Measurements from ENCODE around the gene SLC6A1.

SLC6A1 gene

DNA sequence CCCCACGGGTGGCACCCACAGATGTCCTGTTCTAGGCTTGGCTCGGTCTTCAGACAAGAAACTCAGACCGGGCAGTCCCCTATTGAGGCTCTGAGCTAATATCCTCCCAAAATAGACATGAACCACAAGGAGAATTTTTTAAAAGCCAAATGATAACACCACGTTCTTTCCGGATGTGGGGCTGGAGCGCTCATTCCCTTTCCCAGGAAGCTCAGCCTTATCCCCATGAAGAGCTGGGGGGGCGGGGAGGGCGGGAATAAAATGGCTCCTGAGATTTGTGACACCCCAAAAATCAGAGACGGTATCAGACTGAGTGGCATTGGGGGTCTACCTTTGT is 1.1 kb downstream of the SLC6A1 start:
- no peak for DNase-seq (ENCODE audit: low read depth)

DNA sequence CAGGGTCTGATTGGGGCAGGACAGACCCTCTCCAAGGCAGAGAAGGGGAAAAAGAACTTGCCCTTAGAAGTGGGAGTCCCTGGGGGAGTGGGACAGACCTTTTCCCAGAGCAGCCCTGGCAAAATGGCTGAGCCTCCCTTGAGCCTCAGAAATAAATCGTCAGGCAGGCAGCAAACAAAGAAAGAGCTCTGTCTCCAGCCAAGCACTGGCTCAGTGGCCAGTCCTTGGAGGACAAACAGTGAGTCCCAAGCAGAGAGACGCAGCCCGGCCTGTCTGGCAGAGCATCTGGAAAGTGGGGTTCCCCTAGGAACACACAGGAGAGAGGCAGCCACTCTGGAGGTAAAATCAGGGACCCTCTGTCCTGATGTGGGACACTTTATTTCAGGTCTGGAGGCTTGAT is 1.8 kb downstream of the SLC6A1 start:
- DNase-seq (ENCODE audit: low read depth): no peak

DNA sequence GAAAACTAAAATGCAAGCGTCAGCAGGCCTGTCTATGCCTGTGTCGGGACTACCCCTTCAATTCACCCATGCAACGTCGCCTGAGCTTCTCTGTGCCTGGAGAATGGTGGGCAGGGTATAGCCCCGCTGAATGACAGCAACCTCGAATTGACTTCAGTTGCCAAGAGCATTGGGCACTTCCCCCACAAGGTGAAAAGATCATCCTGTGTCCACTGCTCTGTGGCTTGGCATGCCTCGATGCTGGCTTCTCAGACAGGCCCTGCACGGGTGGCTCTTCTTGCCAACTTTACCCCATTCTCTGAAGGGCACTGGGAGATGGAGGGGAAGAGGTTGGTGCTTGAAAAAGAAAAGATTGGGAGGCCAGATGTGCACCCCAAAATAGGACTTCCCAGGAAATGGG is 3.3 kb downstream of the SLC6A1 start:
- no peak for DNase-seq (ENCODE audit: low read depth)

DNA sequence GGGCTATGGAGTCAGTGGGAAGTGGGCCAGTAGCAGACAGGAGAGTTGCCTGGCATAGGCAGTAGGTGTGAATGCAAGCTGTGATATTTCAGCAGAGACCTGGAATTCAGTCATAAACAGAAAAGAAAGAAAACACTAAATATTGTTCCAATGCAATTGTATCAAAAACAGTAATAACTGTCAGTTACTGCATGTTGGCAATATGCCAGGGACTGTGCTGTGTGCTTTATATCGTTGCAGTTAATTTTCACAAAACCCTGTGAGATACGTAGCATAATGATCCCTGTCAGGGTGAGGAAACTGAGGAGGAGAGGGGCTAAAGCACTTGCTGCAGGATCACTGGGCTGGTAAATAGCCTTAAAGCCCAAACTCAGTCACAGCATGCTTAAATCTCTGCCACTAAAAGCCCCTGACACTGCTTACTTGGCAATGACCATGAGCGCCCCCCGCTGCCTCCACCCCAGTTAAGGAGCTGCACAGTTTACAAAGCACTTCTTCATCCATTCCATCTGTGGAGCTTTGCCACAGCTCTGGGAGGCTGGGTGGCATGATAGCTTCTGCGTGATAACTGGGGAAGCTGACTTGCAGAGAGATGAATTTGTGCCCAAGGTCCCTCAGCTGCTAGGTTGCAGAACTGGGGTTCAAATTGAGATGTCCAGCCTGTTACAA is 3.9 kb downstream of the SLC6A1 start:
- no peak for DNase-seq (ENCODE audit: low read depth)

DNA sequence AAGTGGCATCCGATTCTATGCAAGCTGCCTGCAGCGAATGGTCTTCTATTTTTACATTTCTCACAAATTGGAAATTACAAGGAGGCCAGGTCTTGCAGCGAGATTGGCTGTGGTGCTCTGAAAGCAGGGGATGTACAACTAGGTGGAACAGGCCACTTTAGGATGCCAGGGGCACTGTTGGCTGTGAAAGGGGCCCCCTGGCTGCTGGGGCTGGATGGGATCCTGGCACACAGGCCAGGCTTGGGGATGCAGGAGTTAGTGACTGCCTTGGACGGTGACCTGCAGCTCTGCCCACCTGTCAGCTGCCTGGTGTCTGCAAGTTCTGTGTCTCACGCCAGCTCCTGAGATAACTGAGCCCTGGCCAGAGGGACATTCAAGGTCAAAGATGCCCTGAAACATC is 4.6 kb downstream of the SLC6A1 start:
- DNase-seq (ENCODE audit: low read depth): no peak

DNA sequence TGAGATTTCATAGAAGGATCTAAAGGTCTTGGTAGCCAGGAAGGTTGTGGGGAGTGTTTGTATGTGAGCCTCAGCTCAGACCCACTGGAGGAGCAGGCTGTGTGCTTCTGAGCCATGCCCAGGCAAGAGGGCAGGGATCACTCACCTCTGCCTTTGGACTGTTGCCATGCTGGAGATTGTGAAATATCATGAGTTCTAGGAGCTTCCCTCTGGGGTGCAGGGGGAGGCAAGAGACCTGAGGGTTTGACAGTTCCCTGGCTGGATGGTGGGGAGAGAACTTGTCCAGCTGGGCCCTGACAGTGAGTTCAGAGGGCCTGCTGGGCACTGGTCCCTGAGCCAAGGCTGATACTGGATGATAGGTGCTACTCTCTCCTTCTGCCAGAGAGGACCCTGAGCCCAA is 6.0 kb downstream of the SLC6A1 start:
- no peak for DNase-seq (ENCODE audit: low read depth)

DNA sequence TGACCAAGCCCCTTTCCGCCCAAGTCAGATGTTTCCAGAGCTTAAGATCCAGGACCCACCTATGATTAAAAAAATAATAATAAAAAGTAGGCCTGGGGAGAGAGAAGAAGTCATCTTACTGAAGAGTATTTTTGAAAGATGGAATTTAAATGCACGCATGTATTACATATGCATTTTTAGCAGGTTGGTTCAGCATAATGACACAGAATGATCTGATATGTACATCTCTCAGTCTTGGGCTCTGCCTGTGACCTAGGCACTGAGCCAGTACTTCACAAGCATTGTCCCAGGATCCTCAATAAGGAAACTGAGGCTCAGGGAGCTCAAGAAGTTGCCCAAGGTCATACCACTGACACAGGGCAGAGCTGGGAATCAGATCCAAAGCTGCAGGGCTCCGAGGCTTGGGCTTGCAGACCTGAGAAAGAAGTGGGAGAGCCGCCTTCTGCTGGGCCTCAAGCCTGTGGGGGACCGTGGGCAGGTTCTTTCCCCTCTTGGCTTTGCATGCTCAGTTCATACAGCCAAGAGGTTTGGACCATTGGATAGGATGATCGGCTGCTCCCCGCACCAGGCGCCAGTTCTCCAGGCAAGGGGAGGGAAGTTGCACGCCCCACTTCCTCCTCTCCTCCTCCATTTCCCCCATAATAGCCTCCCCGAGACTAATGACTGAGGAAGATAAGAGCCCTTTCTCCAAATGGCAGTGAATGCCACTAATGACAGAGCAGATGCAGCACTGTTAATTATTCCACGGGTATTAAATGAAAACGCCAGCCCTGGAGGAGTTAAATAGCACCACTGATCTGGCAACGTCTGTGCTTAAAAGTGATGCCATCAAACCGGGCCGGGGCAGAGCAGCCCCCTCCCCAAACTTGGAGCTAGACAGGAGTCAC is 6.9 kb downstream of the SLC6A1 start:
- no peak for DNase-seq (ENCODE audit: low read depth)

DNA sequence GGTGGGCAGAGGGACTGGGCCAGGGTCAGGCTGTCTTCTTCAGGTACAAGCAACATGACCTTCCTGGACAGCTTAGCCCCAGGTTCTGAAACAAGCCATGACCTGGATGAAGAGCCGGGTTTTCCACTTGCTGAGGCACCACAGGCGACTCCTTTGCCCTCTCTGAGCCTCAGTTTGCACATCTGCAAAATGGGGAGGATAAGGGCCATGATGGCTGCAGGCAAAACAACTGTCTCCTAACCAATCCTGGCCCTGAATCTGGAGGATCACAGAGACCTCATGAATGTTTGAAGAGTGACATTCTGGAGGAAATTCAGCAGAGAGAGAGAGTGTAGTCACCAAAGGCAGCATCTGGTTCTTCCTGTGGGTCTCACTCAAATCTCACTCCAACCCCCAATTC is 8.0 kb downstream of the SLC6A1 start:
- no peak for DNase-seq (ENCODE audit: low read depth)

DNA sequence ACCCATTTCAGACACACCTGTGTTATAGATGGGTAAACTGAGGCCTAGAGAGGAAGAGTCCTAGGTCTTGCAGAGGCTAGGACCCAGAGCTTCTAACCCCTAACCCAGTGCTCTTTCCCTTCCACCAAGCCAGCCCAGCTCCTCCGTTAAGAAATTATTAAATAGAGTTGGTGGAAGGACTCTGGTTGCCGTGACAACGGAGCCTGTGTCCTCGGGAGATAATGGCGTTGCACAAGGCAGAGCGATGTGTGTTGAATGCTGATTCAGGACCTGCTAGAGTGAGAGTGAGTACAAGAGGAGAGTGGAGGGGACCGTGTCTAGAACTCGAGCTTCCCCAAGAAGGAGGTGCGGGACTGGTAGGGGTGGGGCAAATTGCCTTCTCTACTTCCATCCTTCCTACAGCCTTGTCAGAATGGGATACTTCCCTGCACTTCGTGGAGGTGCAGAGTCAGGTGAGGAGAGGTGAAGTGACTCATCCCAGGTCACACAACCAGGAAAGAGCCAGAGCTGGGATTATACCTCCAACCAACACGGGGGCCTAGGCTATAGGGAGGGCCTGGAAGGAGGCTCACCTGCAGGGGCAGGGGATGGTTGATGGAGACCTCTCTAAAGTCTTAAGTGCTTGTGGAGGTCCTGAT is 8.6 kb downstream of the SLC6A1 start:
- DNase-seq (ENCODE audit: low read depth): no peak

DNA sequence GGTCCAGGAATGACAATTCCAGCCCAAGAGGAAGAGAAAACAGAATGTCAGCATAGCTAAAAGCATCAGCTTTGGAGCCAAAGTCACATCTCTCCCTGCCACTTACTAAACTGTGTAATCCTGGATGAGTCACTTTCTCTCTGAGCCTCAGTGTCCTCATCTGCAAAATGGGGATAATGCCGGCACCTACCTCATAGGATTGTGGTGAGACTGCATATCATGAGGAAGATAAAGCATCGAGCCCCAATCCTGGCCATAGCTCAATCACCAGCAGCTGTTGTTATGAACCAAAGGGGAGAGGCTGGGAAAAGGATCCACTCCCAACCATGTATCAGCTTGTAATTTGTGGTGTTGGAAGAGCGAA is 9.1 kb downstream of the SLC6A1 start:
- DNase-seq (ENCODE audit: low read depth): no peak

DNA sequence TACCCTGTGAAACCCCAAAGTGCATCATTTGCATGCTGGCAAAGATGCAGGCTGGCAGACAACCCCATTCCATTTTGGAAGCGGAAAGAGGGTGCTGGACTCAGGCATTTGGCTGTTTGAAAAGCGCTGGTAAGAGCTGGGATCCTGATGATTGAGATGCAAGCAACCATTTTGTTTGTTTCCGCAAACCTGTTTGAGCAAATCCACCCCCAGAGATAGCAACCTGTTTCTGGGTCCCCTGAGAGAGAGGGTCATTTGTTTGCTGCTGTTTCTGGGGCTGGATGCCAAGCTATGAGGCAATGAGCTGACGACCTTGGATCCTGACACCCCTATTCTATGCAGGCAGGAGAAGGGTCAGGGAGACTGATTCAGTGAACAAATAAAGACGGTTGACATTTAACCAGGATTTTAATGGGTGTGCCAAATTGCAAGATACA is 9.8 kb downstream of the SLC6A1 start:
- no peak for DNase-seq (ENCODE audit: low read depth)

DNA sequence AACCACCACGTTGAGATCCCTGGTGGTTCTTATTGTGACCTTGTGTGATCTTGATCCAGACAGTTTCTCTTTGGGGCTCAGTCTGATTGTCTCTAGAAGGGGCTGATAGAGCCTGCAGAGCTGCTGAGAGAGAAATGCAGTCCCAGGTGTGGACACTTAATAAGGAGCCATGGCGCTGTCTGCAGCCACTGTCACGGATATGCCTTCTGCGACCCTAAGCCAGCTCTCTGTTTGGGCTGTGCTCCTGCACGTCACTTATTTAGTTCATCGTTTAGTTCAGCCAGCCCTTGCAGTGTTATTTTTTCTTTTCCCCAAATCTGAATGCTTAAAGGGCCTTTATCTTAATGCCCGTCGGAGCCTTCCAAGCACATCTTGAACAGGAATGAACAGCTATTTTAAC is 12.0 kb downstream of the SLC6A1 start:
- DNase-seq (ENCODE audit: low read depth): no peak

DNA sequence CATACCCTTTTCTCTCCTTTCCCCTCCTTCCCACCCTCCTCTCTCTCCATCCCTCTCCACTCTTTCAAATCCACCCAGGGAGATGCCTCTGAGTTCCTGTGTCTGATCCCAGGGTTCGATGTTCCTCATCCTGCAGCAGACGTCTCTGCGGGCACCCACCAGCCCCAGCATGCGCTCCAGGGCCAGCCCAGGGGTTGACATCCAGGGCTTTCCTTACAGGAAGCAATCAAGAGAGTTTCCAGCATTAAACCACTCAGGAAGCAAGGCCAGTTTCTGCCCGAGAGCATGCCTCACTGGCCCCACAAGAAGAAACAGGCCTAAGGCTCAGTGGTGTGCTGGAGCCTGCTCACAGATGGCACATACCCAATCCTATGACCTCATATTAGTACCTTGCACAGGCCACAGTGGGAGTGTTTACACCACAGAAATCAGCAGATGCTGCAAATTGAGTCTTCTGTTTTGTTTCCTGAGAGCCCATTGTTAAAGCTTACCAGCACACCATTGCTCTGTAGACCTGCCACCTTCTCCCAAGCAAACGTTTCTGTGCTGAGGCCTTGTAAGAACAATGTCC is 13.2 kb downstream of the SLC6A1 start:
- DNase-seq (ENCODE audit: low read depth): no peak

DNA sequence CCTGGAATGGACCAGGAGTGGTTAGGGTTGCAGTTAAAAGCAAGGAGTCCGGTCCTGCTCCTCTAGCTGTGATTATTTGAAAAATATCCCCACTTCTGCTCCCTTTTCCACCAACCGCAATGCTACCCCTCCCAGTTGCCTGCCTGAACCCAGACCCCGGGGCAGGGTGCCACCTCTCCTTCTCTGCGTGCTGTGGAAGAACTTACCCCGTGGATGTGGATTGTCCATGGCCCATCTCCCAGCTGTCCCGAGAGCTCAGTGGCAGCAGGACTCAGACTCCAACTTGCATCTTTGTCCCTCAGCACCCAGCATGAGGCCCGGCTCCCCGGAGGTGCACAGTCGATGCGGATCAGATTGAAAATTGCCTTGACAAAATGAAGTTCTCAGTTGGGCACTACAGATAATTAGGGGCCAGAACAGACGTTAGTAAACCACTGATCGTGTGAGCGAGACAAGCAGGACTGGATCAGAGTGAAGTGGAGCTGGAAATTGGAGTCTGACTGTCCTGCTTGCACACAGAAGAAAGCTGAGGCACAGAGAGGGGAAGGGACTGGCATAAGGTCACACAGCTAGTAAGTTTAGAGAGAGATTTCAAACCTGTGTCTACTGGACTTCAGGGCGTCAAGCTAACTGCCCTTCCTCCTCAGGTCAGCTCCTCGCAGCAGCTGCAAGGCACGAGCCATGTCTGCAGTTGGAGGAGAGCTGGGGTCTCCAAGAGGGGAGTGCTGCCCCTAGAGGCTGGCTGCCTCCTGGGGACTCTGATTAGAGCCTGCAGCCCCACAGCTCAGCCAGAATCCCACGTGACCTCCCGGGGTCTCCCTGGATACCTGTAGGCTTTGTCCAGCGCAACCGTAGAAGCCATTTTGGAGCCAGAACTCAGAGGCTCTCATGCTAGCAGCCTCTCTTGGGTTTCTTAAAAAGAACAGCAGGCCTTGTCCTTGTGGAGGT is 14.7 kb downstream of the SLC6A1 start:
- DNase-seq (ENCODE audit: low read depth): no peak

DNA sequence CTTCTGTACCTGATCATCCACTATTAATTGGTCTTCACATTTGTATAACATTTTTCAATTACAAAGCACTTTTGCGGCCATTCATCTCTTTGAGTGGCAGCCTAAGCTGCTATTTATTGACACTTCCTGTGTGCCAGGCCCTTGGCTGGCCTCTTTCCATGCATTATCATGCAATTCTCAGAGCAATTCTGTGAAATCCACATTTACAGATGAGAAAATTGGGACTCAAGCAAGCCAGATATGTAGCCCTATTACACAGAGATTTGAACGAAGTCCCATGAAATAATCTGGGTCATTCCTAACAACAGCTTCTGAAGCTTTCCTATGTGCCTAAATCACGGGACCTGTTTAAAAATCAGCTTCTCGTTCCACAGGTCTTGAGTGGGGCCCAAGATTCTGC is 17.4 kb downstream of the SLC6A1 start:
- DNase-seq (ENCODE audit: low read depth): no peak

DNA sequence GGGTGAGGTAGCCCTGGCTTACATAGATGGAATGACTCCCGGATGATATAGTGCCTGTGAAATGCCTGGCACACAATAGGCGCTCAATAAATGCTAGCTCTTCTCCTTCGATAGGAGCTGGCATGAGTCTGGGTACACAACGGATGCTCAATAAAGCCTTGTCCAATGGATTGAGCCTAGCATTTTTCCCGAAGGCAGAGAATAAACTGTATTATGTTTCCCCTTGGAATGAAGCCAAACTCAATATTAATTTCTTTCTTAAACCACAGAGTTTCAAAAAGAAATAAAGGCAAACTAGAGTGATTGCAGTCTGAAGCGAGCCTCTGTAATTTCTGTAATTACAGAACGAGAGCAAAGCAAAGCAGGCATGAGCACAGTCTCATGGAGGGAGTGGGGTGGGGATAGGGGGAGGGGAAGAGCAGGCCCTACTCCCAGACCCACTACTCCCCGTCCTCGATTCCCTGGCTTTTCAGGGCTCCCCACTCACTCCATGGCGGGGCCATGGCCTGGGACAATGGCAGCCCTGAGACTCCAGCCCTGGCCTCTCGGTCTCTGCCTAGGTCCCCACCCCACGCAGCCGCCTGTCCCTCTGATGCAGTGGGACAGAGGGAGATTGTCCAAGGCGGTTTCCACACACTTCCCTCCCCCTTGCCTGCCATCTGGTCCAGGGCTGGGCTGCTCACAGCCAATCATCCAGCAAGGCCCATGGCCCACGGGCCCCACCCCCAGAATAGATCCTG is 18.0 kb downstream of the SLC6A1 start:
- no peak for DNase-seq (ENCODE audit: low read depth)

DNA sequence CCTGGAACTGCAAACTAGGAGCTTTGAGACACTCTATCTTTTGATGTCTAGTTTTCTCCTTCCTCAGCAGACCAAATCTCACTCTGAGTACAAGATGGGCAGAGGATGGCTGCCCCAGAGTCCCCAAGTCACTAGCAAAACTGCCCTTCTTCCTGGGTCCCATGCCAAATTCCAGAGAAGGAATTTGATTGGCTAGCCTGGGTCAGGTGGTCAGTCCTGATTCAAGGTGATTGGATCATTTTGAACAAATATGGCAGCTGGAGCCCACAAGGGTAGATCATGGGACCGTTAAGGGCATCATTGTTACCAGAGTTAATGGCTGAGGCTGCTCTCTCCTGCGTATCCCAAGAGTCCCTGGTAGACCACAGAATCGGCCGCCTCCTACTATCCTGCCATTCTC is 21.7 kb downstream of the SLC6A1 start:
- DNase-seq (ENCODE audit: low read depth): no peak

DNA sequence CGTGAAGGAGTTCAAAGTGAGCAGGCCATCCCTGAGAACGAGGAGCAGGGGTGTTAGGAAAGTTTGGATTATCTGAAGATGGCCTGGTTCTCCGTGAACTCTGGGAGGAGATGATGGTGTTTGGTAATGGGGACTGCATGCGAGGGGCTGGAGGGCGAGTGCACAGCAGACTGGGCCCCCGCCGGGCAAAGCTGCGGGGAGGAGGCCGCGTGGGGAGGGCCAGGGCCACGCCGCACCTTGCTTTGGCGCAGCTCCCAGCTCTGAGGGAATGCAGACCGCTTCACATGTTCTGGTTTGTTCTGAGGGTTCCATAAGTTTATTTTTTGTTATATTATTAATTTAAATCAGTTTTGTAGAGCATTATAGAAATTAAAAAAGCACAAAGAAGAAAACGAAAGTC is 22.2 kb downstream of the SLC6A1 start:
- no peak for DNase-seq (ENCODE audit: low read depth)

DNA sequence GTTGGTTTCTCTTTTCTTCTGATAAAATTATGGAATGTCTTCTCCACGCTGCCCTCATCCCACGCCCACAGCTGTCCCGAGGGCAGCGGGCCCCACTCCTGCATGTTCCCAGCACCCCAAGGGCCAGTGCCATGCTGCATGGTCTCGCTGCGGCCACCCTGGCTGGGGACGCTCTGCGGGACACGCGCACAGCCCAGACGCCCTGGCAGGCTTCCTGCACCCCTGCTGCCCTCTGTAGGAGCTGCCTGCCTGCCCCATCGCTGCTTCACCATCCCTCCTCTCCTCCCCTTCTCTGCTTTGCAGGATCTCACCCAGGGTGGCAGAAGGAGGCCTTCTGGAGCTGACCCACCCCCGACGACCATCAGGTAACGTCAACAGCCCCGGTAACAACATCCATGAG is 22.8 kb downstream of the SLC6A1 start:
- DNase-seq (ENCODE audit: low read depth): no peak

DNA sequence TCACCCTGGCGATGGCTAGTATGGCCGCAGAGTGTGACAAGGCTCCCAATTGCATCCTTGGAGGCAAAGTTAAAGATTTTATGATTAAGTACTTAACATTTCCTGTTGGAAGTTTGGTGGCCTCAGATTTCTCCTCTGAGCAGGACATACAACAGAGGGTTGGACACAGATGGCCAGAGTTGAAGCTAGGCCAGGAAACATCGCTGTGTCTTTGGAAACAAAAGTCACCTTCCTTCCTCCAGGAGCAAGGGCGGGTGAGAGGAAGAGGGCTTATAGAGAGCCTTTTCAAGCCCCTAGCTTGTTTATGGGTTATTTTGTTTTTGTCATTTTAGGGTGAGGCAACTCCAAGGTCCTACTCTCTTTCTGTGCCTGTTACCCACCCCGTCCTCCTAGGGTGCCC is 24.2 kb downstream of the SLC6A1 start:
- DNase-seq (ENCODE audit: low read depth): no peak

DNA sequence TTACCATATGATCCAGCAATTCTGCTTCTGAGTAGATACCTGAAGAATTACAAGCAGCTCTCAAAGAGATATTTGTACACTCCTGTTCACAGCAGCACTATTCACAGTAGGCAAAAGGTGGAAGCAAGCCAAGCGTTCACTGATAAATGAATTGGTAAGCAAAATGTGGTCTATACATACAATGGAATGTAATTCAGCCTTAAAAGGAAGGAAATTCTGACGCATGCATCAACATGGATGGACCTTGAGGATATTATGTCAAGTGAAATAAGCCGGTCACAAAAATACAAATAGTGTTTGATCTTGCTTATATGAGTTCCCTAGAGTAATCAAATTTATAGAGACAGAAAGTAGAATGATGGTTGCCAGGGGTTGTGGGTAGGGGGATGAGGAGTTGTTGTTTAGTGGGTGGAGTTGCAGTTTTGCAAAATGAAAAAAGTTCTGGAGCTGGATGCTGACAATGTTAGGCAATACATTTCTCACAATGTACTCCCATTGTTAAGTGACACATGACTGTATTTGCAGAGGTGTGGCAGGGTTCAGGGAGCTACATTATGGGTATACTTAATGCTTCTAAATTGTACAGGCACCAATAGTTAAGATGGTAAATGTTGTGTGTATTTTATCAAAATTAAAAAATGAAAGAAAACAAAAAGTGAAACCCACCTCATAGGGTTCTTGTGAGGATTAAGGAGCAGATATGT is 26.7 kb downstream of the SLC6A1 start:
- no peak for DNase-seq (ENCODE audit: low read depth)

Measured in activated T-cell treated with anti-CD3 and anti-CD28 coated beads for 24 hours (primary cell).